Neural progenitor cell (in vitro differentiated cells): ENCODE data around the gene AGMO. TPM values are rescaled to one million over a fixed set of nuclear protein-coding genes. Genes with fewer than 3 reads are reported as not detected.

Experiments used
- DNase-seq: peaks from one replicate; pipeline ENCODE4 v3.0.0-alpha.2; 2016; ENCODE audit warnings: low spot score
- H2AFZ ChIP-seq: fragments of 200-600 bp; sonication (generic); replicated peaks from 2 replicates; pipeline ENCODE4 v1.6.1; 2016; ENCODE audit warnings: antibody characterized with exemption
- H3F3A ChIP-seq: fragments of 200-600 bp; sonication (generic); 2 replicates; pipeline ENCODE4 v1.6.1; 2016; ENCODE audit warnings: antibody characterized with exemption, low read depth
- H3K27ac ChIP-seq: fragments of 200-600 bp; sonication (generic); 2 replicates; pipeline ENCODE4 v1.5.1; 2016; ENCODE audit warnings: mild to moderate bottlenecking
- H3K27me3 ChIP-seq: fragments of 200-600 bp; sonication (generic); 2 replicates; pipeline ENCODE4 v1.6.1; 2016; ENCODE audit warnings: mild to moderate bottlenecking, moderate library complexity
- H3K36me3 ChIP-seq: fragments of 200-600 bp; sonication (generic); 2 replicates; pipeline ENCODE4 v1.5.1; 2016
- H3K4me1 ChIP-seq: fragments of 200-600 bp; sonication (generic); 2 replicates; pipeline ENCODE4 v1.6.1; 2016; ENCODE audit warnings: mixed run types
- H3K4me2 ChIP-seq: fragments of 200-600 bp; sonication (generic); 2 replicates; pipeline ENCODE4 v1.6.1; 2016
- H3K4me3 ChIP-seq: fragments of 200-600 bp; sonication (generic); 2 replicates; pipeline ENCODE4 v1.5.1; 2016
- H3K79me2 ChIP-seq: fragments of 200-600 bp; sonication (generic); 2 replicates; pipeline ENCODE4 v1.6.1; 2016; ENCODE audit warnings: low read depth
- H3K9ac ChIP-seq: fragments of 200-600 bp; sonication (generic); 2 replicates; pipeline ENCODE4 v1.6.1; 2016
- H3K9me3 ChIP-seq: fragments of 200-600 bp; sonication (generic); 2 replicates; pipeline ENCODE4 v1.5.1; 2016; ENCODE audit warnings: low read depth
- H4K20me1 ChIP-seq: fragments of 200-600 bp; sonication (generic); 2 replicates; pipeline ENCODE4 v1.6.1; 2016; ENCODE audit warnings: low read depth
- H3K27ac Mint-ChIP-seq: 3 replicates; pipeline ENCODE4 v1.8.0; 2021; ENCODE audit warnings: mixed read lengths
- H3K27me3 Mint-ChIP-seq: 2 replicates; pipeline ENCODE4 v1.8.0; 2022; ENCODE audit warnings: low read depth, mild to moderate bottlenecking, inconsistent platforms, moderate library complexity, mixed read lengths; ENCODE audit not compliant: insufficient read depth
- H3K36me3 Mint-ChIP-seq: 3 replicates; pipeline ENCODE4 v1.8.0; 2021; ENCODE audit warnings: mixed read lengths
- H3K4me1 Mint-ChIP-seq: 3 replicates; pipeline ENCODE4 v1.8.0; 2021; ENCODE audit warnings: mixed read lengths
- H3K4me3 Mint-ChIP-seq: 3 replicates; pipeline ENCODE4 v1.8.0; 2021; ENCODE audit warnings: mild to moderate bottlenecking, moderate library complexity, mixed read lengths
- H3K9me3 Mint-ChIP-seq: 3 replicates; pipeline ENCODE4 v1.8.0; 2020; ENCODE audit warnings: mixed read lengths
- EZH2 ChIP-seq: fragments of 200-600 bp; sonication (generic); IDR thresholded peaks from 2 replicates; pipeline ENCODE4 v1.6.1; 2017; ENCODE audit warnings: antibody characterized with exemption, mild to moderate bottlenecking, moderate library complexity
- EZH2phosphoT487 ChIP-seq: fragments of 200-600 bp; sonication (generic); IDR thresholded peaks from 2 replicates; pipeline ENCODE4 v1.6.1; 2017; ENCODE audit warnings: antibody characterized with exemption
- total RNA-seq: library from RNA; depleted of rRNA; stranded (reverse); fragments of >200 nt; gene quantifications from 2 replicates; pipeline ENCODE4 v1.2.3, GENCODE V29; 2015; ENCODE audit warnings: low replicate concordance
- TF ChIP-seq, protein P1 (sequence below): fragments of 200-600 bp; sonication (generic); IDR thresholded peaks from 2 replicates; pipeline ENCODE4 v1.5.1; 2017; ENCODE audit warnings: antibody characterized with exemption, mild to moderate bottlenecking

AGMO gene
- total RNA-seq, 1 donor from 2014 or later = 0.30 TPM

DNA sequence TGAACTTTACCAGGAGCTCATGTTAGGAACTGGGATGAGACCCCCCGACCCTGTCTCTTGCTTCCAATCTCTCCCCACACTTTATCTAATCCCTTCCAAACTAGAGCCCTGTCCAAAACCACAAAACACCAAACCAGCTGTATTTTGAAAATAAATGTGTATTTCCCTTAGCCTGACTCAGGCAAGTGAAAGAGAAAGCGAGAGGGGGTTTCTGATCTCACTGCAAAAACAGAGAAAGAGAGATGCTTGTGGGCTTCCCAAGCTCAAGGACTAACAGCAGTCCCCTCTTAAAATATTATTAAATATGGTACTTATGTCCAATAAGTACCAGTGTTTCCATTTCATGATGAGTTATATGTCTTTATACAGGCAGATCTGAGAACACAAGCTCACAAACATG is 122.0 kb downstream of the AGMO start:
- H3K4me1 Mint-ChIP-seq = no peaks in the 10 kb centered on the region
- no peaks in the 10 kb centered on the region for H3K4me1 ChIP-seq
- H3K27me3 Mint-ChIP-seq = no peaks in the 10 kb centered on the region
- no peaks in the 10 kb centered on the region for H3K9me3 Mint-ChIP-seq
- H3K36me3 ChIP-seq = no peaks in the 10 kb centered on the region
- H3K36me3 Mint-ChIP-seq = no peaks in the 10 kb centered on the region
- H3K27me3 ChIP-seq = no peaks in the 10 kb centered on the region
- TF ChIP-seq, protein P1, sequence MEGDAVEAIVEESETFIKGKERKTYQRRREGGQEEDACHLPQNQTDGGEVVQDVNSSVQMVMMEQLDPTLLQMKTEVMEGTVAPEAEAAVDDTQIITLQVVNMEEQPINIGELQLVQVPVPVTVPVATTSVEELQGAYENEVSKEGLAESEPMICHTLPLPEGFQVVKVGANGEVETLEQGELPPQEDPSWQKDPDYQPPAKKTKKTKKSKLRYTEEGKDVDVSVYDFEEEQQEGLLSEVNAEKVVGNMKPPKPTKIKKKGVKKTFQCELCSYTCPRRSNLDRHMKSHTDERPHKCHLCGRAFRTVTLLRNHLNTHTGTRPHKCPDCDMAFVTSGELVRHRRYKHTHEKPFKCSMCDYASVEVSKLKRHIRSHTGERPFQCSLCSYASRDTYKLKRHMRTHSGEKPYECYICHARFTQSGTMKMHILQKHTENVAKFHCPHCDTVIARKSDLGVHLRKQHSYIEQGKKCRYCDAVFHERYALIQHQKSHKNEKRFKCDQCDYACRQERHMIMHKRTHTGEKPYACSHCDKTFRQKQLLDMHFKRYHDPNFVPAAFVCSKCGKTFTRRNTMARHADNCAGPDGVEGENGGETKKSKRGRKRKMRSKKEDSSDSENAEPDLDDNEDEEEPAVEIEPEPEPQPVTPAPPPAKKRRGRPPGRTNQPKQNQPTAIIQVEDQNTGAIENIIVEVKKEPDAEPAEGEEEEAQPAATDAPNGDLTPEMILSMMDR = no peak
- TF ChIP-seq EZH2phosphoT487 = no peak
- TF ChIP-seq EZH2 = no peak
- H3K9ac ChIP-seq = no peak overlapping the region
- H3K27ac ChIP-seq = no peak overlapping the region
- H3F3A ChIP-seq = no peaks in the 10 kb centered on the region
- H4K20me1 ChIP-seq = no peaks in the 10 kb centered on the region
- H3K79me2 ChIP-seq = no peaks in the 10 kb centered on the region
- no peak overlapping the region for H3K4me3 Mint-ChIP-seq
- no peaks in the 10 kb centered on the region for H3K9me3 ChIP-seq
- no peak overlapping the region for H3K27ac Mint-ChIP-seq
- H3K4me2 ChIP-seq = no peak overlapping the region
- H3K4me3 ChIP-seq = no peak overlapping the region
- no peak for DNase-seq
- H2AFZ ChIP-seq = no peak overlapping the region

DNA sequence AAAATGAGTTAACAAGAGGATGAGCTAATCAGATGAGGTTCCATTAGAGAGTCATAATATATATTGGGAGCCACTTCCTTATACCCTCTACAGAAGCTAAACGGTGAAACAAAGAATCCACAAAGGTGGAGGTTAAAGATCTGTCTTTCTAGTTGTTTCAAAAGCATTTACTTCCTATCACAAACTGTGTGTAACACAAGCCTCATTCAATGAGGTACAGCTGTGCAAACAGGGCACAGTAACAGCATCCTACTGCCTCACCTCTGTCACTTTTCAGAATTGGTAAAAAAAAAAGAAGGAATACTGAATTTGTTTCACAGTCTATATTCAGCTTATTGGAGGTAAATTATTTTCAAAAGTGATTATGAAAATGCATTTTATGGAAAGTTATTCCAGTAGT is 128.7 kb downstream of the AGMO start:
- no peaks in the 10 kb centered on the region for H3K4me1 ChIP-seq
- H3K9ac ChIP-seq = no peak overlapping the region
- Mint-ChIP-seq H3K36me3 (no peaks in the 10 kb centered on the region), H3K4me1 (no peaks in the 10 kb centered on the region), H3K9me3 (no peaks in the 10 kb centered on the region), H3K4me3 (no peak overlapping the region), H3K27ac (no peak overlapping the region), H3K27me3 (no peaks in the 10 kb centered on the region)
- no peaks in the 10 kb centered on the region for H4K20me1 ChIP-seq
- H3K4me3 ChIP-seq = no peak overlapping the region
- no peak for DNase-seq
- H3K27me3 ChIP-seq = no peaks in the 10 kb centered on the region
- no peaks in the 10 kb centered on the region for H3K36me3 ChIP-seq
- TF ChIP-seq, protein P1 = no peak
- TF ChIP-seq EZH2 (no peak), EZH2phosphoT487 (no peak)
- no peak overlapping the region for H2AFZ ChIP-seq
- no peaks in the 10 kb centered on the region for H3K9me3 ChIP-seq
- H3K27ac ChIP-seq = no peak overlapping the region
- H3F3A ChIP-seq = no peaks in the 10 kb centered on the region
- no peaks in the 10 kb centered on the region for H3K79me2 ChIP-seq
- no peak overlapping the region for H3K4me2 ChIP-seq

DNA sequence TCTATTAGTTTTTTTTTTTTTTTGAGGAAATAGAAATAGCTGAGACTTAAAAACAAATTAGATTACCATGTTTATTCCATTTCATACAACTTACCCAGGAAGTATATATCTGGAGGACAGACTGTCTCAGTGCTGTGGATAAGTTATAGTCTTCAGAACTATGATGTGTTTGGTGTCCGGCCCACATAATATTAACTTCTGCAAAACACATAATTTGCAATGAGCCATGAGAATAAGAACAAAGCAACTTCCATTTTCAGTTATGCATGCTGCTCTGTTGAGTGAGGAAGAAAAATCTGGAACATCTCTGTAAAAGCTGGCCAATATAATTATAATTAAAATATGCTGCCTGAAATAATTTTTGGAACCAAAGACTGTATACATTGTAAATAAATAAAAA is 130.9 kb downstream of the AGMO start:
- Histone ChIP-seq H4K20me1 (no peaks in the 10 kb centered on the region), H3K36me3 (no peaks in the 10 kb centered on the region), H3K9ac (no peak overlapping the region), H3K27ac (no peak overlapping the region), H3K79me2 (no peaks in the 10 kb centered on the region), H3K4me1 (no peaks in the 10 kb centered on the region), H3F3A (no peaks in the 10 kb centered on the region), H3K9me3 (no peaks in the 10 kb centered on the region), H3K4me3 (no peak overlapping the region), H3K27me3 (no peaks in the 10 kb centered on the region), H3K4me2 (no peak overlapping the region), H2AFZ (no peak overlapping the region)
- no peak for DNase-seq
- H3K27me3 Mint-ChIP-seq = no peaks in the 10 kb centered on the region
- no peak overlapping the region for H3K27ac Mint-ChIP-seq
- H3K9me3 Mint-ChIP-seq = no peaks in the 10 kb centered on the region
- H3K4me1 Mint-ChIP-seq = no peaks in the 10 kb centered on the region
- no peaks in the 10 kb centered on the region for H3K36me3 Mint-ChIP-seq
- H3K4me3 Mint-ChIP-seq = no peak overlapping the region
- TF ChIP-seq EZH2 = no peak
- TF ChIP-seq EZH2phosphoT487 = no peak
- TF ChIP-seq, protein P1 = no peak

DNA sequence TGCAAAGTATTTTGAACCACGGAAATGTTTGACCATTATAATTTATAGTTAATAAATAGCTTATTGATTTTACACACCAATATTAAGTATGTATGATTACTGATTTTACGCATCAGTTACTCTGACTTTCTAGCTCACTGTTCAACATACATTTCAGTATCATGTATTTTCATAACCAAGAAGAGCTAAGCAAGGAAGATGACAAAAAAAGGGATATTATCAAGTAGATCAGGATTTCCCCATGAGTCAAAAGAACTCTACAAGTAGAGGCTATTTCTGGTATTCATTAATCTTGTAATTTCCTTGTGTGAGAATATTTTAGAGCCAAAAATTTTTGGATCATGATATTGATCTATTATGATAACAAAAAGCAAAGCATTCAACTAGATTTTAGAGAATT is 131.6 kb downstream of the AGMO start:
- Mint-ChIP-seq H3K4me3 (no peak overlapping the region), H3K9me3 (no peaks in the 10 kb centered on the region), H3K4me1 (no peaks in the 10 kb centered on the region), H3K27me3 (no peaks in the 10 kb centered on the region), H3K27ac (no peak overlapping the region), H3K36me3 (no peaks in the 10 kb centered on the region)
- no peak for TF ChIP-seq EZH2phosphoT487
- Histone ChIP-seq H3K9me3 (no peaks in the 10 kb centered on the region), H3K4me2 (no peak overlapping the region), H3F3A (no peaks in the 10 kb centered on the region), H3K27me3 (no peaks in the 10 kb centered on the region), H2AFZ (no peak overlapping the region), H3K27ac (no peak overlapping the region), H4K20me1 (no peaks in the 10 kb centered on the region), H3K4me1 (no peaks in the 10 kb centered on the region), H3K36me3 (no peaks in the 10 kb centered on the region), H3K79me2 (no peaks in the 10 kb centered on the region), H3K9ac (no peak overlapping the region), H3K4me3 (no peak overlapping the region)
- no peak for DNase-seq
